HG03457 (cell line): ENCODE data around the gene GCNT2.
"Not testable (repeated sequence)": the region's sequence is repeated elsewhere in the genome, so short reads cannot be mapped to it uniquely, and the experiment has no call there.

Experiments used
- ATAC-seq: cut with Tn5 transposase; IDR thresholded peaks from one replicate; pipeline ENCODE4 v1.9.1; 2021; ENCODE audit warnings: moderate number of reproducible peaks; ENCODE audit not compliant: unreplicated experiment

Gene GCNT2

DNA sequence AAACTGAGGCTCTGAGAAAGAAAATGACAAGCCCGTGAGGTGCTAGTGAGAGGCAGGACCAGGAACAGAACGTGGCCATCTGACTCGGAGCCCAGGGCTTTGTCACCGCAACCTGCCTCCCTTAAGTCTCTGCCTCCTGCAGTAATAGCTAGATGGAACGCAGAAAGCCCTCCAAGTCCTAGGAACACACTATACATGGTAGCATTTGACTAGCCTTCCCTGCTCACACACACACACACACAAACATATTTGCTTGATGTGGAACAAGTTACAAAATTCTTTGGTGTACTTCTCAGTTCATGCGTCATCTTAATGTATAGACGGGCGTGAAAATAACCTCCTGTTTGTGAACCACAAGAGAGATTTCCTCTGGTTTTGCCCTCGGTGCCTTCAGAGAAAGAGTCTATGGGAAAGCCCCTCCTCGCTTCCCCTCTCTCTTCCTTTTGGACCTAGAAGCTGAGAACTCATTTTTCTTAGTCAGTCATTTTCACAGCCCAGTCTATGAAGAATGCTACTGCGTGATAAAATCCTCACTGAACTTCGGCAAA is 134.4 kb downstream of the GCNT2 start:
- no peak for ATAC-seq

DNA sequence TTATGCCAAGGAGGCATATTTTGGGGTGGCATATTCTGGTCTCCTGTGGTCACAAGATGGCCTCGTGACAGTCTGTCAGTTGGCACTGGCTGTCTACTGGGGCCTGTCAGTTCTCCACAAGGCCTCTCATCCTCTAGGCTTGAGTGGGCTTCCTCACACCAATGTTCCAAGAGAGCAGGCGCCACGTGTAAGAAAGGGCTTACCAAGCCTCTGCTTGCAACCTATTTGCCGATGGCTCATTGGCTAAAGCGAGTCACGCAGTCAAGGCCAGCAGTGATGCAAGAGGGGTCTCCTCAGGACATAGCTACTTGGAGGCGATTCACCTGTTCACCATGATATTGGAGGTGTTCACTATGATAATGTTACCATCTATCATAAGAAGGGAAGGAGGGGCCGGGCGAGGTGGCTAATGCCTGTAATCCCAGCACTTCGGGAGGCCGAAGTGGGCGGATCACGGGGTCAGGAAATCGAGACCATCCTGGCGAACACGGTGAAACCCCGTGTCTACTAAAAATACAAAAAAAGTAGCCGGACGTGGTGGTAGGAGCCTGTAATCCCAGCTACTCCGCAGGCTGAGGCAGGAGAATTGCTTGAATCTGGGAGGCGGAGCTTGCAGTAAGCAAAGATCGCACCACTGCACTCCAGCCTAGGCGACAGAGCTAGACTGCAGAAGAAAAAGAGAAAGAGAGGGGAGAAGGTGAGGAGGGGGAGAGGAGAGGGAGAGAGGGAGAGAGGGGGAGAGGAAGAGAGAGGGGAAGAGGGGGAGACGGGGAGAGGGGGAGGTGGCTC is 138.0 kb downstream of the GCNT2 start:
- no peak for ATAC-seq

DNA sequence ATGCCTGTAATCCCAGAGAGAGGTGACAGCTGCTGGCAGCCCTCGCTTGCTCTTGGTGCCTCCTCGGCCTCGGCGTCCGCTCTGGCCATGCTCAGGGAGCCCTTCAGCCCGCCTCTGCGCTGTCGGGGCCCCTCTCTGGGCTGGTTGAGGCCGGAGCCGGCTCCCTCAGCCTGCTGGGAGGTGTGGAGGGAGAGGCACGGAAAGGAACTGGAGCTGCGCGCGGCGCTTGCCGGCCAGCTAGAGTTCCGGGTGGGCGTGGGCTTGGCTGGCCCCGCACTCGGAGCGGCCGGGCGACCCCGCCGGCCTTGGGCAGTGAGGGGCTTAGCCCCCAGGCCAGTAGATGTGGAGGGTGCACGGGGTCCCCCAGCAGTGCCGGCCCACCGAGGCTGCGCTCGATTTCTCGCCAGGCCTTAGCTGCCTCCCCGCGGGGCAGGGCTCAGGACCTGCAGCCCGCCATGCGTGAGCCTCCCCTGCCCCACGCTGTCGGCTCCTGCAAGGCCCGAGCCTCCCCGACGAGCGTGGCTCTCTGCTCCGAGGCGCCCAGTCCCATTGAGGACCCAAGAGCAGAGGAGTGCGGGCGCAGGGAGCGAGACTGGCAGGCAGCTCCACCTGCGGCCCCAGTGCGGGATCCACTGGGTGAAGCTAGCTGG is 138.7 kb downstream of the GCNT2 start:
- ATAC-seq, result no peak

DNA sequence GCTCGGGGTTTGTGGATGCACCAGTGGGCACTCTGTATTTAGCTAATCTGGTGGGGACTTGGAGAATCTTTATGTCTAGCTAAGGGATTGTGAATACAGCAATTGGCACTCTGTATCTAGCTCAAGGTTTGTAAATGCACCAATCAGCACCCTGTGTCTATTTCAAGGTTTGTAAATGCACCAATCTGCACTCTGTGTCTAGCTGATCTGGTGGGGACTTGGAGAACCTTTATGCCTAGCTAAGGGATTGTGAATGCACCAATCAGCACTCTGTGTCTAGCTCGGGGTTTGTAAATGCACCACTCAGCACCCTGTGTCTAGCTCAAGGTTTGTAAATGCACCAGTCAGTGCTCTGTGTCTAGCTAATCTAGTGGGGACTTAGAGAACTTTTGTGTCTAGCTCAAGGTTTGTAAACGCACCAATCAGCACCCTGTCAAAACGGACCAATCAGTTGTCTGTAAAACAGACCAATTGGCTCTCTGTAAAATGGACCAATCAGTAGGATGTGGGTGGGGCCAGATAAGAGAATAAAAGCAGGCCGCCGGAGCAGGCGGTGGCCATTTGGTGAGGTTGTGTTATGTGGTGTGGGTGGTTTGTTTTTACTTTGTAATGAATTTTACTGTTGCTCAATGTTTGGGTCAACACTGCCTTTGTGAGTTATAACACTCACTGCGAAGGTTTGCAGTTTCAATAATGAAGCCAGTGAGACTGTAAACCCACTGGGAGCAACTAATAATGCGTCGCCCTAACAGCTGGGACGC is 139.5 kb downstream of the GCNT2 start:
- ATAC-seq, result not testable (repeated sequence)

DNA sequence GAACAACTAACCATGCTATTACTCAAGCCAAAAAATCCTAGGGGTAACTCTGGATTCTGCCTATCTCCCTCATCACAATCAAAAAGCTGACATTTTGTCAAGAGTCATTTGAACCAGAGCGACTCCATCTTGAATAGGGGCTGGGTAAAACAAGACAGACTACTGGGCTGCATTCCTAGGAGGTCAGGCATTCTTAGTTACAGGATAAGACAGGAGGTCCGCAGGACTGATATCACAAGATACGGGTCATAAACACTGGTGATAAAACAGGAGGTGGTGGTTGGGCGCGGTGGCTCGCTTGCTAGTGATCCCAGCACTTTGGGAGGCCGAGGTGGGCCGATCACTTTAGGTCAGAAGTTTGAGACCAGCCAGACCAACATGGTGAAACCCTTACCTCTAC is 141.1 kb downstream of the GCNT2 start:
- ATAC-seq, result no peak

DNA sequence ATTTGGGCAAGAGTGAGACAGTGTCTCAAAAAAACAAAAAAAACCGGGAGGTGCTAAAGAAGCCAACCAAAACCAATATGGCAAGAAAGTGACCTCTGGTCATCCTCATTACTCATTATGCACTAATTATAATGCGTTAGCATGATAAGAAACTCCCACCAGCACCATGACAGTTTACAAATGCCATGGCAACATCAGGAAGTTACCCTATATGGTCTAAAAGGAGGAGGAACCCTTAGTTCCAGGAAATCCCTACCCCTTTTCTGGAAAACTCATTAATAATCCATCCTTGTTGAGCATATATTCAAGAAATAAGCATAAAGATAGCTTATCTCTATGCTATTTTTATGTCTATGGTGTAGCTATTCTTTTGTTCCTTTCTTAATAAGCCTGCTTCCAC is 141.6 kb downstream of the GCNT2 start:
- ATAC-seq, result no peak

DNA sequence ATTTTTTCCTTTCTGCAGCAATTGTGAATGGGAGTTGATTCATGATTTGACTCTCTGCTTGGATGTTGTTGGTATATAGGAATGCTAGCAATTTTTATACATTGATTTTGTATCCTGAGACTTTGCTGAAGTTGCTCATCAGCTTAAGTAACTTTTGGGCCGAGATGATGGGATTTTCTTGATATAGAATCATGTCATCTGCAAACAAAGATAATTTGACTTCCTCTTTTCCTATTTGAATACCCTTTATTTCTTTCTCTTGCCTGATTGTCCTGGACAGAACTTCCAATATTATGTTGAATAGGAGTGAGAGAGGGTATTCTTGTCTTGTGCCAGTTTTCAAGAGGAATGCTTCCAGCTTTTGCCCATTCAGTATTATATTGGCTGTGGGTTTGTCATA is 144.4 kb downstream of the GCNT2 start:
- ATAC-seq, result not testable (repeated sequence)

DNA sequence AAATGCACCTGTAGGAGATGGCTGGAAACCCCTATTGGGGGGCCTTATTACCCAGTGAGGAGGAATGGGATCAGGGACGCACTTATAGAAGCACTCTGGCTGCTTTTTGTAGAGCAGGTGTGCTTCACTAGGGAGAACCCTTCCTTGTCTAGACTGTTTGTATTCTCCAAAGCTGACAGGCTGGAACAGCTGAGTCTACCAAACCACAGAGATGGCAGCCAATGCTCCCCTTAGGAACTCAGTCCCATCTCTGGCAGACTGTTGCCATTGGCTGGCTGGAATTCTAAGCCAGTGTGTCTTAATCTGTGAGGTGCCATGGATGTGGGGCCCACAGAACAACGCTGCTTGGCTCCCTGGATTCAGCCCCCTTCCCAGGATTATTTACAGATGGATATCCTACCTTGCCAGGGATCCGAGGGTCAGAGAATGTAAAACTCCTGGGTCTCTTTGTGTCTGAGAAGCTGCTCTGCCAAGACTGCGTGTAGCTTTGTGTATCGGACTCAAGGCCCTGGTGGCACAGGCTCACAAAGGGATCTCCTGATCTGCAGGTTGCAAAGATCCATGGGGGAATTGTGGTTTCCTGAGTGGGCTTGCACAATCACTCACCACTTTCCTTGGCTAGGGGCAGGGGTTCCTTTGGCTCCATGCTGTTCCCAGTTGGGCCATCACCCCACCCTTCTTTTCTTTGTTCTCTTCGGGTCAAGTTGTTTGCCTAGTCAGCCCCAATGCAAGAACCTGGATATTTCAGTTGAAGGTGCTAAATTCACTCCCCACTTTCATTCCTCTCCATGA is 147.2 kb downstream of the GCNT2 start:
- ATAC-seq, result no peak

DNA sequence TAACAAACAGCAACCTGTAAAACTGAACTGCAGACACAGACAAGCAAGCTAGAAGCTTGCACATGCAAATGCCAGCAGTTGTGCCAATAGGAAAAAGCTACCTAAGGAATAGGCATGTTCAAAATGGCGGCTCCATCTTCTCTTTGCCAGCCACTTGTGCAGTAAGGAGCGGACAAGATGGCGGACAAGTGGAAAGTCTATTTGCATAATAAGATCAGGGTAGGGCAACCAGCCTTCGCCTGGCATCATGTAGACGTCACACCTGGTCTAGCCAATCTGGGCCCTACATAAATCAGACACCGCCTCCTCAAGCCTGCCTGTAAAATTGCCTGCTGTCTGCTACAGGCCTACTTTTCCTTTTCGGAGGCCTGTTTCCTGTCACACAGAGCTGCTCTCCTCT is 155.3 kb downstream of the GCNT2 start:
- no peak for ATAC-seq

DNA sequence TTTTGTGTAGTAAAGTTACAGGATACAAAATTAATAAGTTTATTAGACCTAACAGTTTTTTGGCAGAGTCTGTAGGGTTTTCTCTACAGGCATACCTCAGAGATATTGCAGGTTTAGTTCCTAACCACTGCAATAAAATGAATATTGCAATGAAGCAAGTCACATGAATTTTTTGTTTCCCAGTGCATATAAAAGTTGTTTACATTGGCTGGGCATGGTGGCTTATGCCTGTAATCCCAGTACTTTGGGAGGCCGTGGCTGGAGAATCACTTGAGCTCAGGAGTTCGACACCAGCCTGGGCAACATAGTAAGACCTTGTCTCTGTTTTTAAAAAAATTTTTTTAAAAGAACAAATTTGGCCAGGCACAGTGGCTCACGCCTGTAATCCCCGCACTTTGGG is 157.3 kb downstream of the GCNT2 start:
- no peak for ATAC-seq
